Lung (tissue), 12 donors: Measurements from ENCODE around the gene DDX3X. TPM values are rescaled to one million over a fixed set of nuclear protein-coding genes. Genes with fewer than 3 reads are reported as not detected.

Experiments used
- ATAC-seq: fragments of 200-7000 bp; cut with Tn5 transposase; one replicate; pipeline ENCODE4 v1.9.1; 2020; ENCODE audit warnings: moderate number of reproducible peaks; ENCODE audit not compliant: insufficient read depth, low FRiP score
- DNase-seq, 3 donors: peaks; one replicate each; pipeline ENCODE4 v3.0.0-alpha.2; 2013 to 2017
- H3K27ac ChIP-seq, 2 donors: one replicate each; pipeline ENCODE4 v1.5.1; 2013; ENCODE audit warnings: mild to moderate bottlenecking in 2 of 2, moderate library complexity in 2 of 2, control low read depth in 1 of 2, inconsistent platforms in 1 of 2, low read depth in 1 of 2, low read length in 1 of 2
- H3K27me3 ChIP-seq, 3 donors: one replicate each; pipeline ENCODE4 v1.5.1; 2013; ENCODE audit warnings: low read length in 2 of 3; ENCODE audit not compliant: control insufficient read depth in 3 of 3, insufficient read depth in 3 of 3
- H3K36me3 ChIP-seq, 4 donors: one replicate each; pipeline ENCODE4 v1.5.1; 2013; ENCODE audit warnings: low read length in 4 of 4, mild to moderate bottlenecking in 1 of 4, moderate library complexity in 1 of 4; ENCODE audit not compliant: control insufficient read depth in 4 of 4, insufficient read depth in 4 of 4
- H3K4me1 ChIP-seq, 5 donors: one replicate each; pipeline ENCODE4 v1.5.1; 2013; ENCODE audit warnings: low read length in 5 of 5, mild to moderate bottlenecking in 2 of 5, moderate library complexity in 1 of 5; ENCODE audit not compliant: control insufficient read depth in 5 of 5, insufficient read depth in 5 of 5
- H3K4me3 ChIP-seq: one replicate; pipeline ENCODE4 v1.5.1; 2013; ENCODE audit warnings: mild to moderate bottlenecking, control low read depth, moderate library complexity
- H3K9ac ChIP-seq, 2 donors: one replicate each; pipeline ENCODE4 v1.5.1; 2013; ENCODE audit warnings: low read length in 2 of 2, control low read depth in 1 of 2; ENCODE audit not compliant: insufficient read depth in 1 of 2
- H3K9me3 ChIP-seq, 4 donors: one replicate each; pipeline ENCODE4 v1.5.1; 2013; ENCODE audit warnings: low read length in 3 of 4, mild to moderate bottlenecking in 1 of 4, moderate library complexity in 1 of 4; ENCODE audit not compliant: control insufficient read depth in 4 of 4, insufficient read depth in 3 of 4
- WGBS, 2 donors: extraction: QIAGEN DNeasy Blood & Tissue Kit; methylation state at CpG; one replicate each; pipeline ENCODE4 v1.1.7; 2013; 5-methylcytosine and 5-hydroxymethylcytosine counted together
- polyA plus RNA-seq, 2 donors: library from polyadenylated mRNA; stranded (reverse); fragments of 200-250 nt; gene quantifications; one replicate each; pipeline ENCODE4 v1.2.1, GENCODE V29; 2013
- total RNA-seq, 2 donors: library from RNA; depleted of rRNA in 1 of 2; stranded (reverse); fragments of >200 nt in 1 of 2; gene quantifications; one replicate each; pipeline ENCODE4 v1.2.1, GENCODE V29; 2014 to 2021
- TF ChIP-seq, protein P1 (sequence below): IDR thresholded peaks from 2 replicates; pipeline ENCODE4 v1.5.1; 2012; ENCODE audit warnings: mild to moderate bottlenecking; ENCODE audit errors: control extremely low read depth, extremely low read depth
- donor health status: control.
- donor health status: control.
- donor health status: Bipolar disorder and iron deficiency.
- donor health status: healthy.
- donor health status: DM: yes; HTN: yes; CAD: no.

The DDX3X gene
- total and polyA plus RNA-seq, 4 donors: 72.2 to 385 (median 176) TPM

GRCh38 chrX:41308884-41309647 lies 24.9 kb upstream of the DDX3X start:
- H3K9me3 ChIP-seq: peaks cover 0 to 2% (median 0%) of the 10 kb centered on the region in 4 donors
- H3K9ac ChIP-seq: no peak overlapping the region
- H3K4me1 ChIP-seq: no peaks in the 10 kb centered on the region
- DNase-seq: no peak
- ATAC-seq: no peak
- WGBS, 2 donors: 44 to 77% methylated on average over 4 to 5 of the region's 5 CpGs
- peaks cover 0 to 5% (median 0%) of the 10 kb centered on the region in 3 donors for H3K27me3 ChIP-seq
- H3K36me3 ChIP-seq: no peaks in the 10 kb centered on the region
- no peak overlapping the region for H3K4me3 ChIP-seq
- TF ChIP-seq, protein P1, sequence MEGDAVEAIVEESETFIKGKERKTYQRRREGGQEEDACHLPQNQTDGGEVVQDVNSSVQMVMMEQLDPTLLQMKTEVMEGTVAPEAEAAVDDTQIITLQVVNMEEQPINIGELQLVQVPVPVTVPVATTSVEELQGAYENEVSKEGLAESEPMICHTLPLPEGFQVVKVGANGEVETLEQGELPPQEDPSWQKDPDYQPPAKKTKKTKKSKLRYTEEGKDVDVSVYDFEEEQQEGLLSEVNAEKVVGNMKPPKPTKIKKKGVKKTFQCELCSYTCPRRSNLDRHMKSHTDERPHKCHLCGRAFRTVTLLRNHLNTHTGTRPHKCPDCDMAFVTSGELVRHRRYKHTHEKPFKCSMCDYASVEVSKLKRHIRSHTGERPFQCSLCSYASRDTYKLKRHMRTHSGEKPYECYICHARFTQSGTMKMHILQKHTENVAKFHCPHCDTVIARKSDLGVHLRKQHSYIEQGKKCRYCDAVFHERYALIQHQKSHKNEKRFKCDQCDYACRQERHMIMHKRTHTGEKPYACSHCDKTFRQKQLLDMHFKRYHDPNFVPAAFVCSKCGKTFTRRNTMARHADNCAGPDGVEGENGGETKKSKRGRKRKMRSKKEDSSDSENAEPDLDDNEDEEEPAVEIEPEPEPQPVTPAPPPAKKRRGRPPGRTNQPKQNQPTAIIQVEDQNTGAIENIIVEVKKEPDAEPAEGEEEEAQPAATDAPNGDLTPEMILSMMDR: no peak
- no peak overlapping the region for H3K27ac ChIP-seq

DNA sequence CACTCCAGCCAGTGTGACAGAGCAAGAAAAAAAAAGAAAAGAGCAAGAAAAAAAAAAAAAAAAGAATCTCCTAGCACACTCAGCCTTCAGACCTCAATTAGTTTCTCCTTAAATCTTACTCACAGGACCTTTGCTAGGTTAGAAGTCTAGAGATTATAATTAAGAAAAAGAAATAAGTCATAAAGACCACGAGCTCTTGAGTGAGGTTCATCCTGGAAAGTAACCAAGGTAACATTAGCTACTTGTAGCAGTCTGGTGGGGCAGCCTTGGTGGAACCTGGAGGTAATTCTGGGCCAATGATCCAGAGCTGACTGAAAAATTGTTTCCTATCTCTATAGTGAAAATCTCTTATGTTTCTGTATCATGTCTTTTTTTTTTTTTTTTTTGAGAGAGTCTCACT lies 21.2 kb upstream of the DDX3X start:
- Histone ChIP-seq H3K36me3 (no peaks in the 10 kb centered on the region), H3K9ac (no peak overlapping the region), H3K4me3 (no peak overlapping the region), H3K27me3 (peaks cover 0 to 5% (median 0%) of the 10 kb centered on the region in 3 donors), H3K27ac (no peak overlapping the region), H3K9me3 (peaks cover 0 to 2% (median 0%) of the 10 kb centered on the region in 4 donors), H3K4me1 (no peaks in the 10 kb centered on the region)
- no peak for DNase-seq
- WGBS, 2 donors: 85 to 88% methylated on average over 1 of the region's 1 CpG
- TF ChIP-seq, protein P1: no peak
- ATAC-seq: no peak

DNA sequence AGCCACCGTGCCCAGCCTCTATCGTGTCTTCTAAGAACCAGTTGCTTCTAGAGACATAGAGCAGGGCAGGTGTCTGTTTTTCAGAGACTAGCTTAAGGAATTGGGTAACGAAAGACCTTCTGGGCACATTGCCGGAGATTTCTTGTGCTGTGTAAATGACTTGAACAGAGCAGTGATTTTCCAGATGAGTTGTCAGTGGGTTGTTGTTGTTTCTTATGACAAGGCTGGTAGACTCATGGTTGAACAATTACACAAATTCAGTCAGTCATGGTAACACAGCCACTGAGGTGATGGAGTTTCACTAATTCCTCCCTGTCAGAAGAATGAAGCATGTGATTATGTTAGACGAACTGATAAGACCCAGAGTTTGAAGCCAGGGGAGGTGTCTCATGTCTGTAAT lies 20.5 kb upstream of the DDX3X start:
- peaks cover 0 to 3% (median 0%) of the 10 kb centered on the region in 3 donors for H3K27me3 ChIP-seq
- no peaks in the 10 kb centered on the region for H3K4me1 ChIP-seq
- no peak overlapping the region for H3K27ac ChIP-seq
- no peak overlapping the region for H3K4me3 ChIP-seq
- H3K9ac ChIP-seq: no peak overlapping the region
- TF ChIP-seq, protein P1: no peak
- WGBS, 2 donors: 90 to 93% methylated on average over 5 of the region's 5 CpGs
- ATAC-seq (no peak), DNase-seq (no peak)
- H3K9me3 ChIP-seq: peaks cover 0 to 2% (median under 1%) of the 10 kb centered on the region in 4 donors
- H3K36me3 ChIP-seq: no peaks in the 10 kb centered on the region
